A549 (cell line): Measurements from ENCODE around the gene ACO2. TPM values are rescaled to one million over a fixed set of nuclear protein-coding genes. Genes with fewer than 3 reads are reported as not detected.

Experiments used
- ATAC-seq, 2 experiments: fragments of 200-7000 bp in 1 of 2; fragments of >200 bp in 1 of 2; cut with Nextera tagmentation in 1 of 2; cut with Tn5 transposase in 1 of 2; 3 replicates each; pipeline versions ENCODE4 v1.8.0 to v1.9.1; 2018 to 2020; ENCODE audit warnings: mild to moderate bottlenecking in 1 of 2, moderate library complexity in 1 of 2
- CTCF ChIA-PET: fragments of 300-600 bp; sonication (Branson Sonifier 250); formaldehyde crosslinking; extraction: SDS; loops from one replicate; lab custom pipeline; 2021; ENCODE audit warnings: antibody characterized with exemption, inconsistent platforms; lab: Yijun Ruan, JAX
- POLR2A ChIA-PET: fragments of 350-600 bp; formaldehyde crosslinking; extraction: SDS; loops from one replicate; lab custom pipeline; 2021; ENCODE audit warnings: antibody characterized with exemption, inconsistent platforms; lab: Yijun Ruan, JAX
- DNase-seq, 2 experiments: peaks; one replicate each; pipeline versions ENCODE4 v3.0.0 to v3.0.0-alpha.2; 2011 to 2016; ENCODE audit warnings: low read depth in 1 of 2, low spot score in 1 of 2
- FAIRE-seq: peaks from 2 replicates; lab custom pipeline; 2011; peaks lifted over from hg19 to GRCh38; lab: Jason Lieb, UNC
- H3K27ac ChIP-seq, 2 experiments: fragments of >200 bp; sonication (Bioruptor Twin); formaldehyde crosslinking; 3 replicates each; pipeline ENCODE4 v1.5.1; 2016 to 2017
- H3K4me1 ChIP-seq: fragments of >200 bp; sonication (Bioruptor Twin); formaldehyde crosslinking; 3 replicates; pipeline ENCODE4 v1.6.1; 2016
- H3K4me2 ChIP-seq: fragments of >200 bp; sonication (Bioruptor Twin); formaldehyde crosslinking; 3 replicates; pipeline ENCODE4 v1.6.1; 2016
- H3K4me3 ChIP-seq: fragments of >200 bp; sonication (Bioruptor Twin); formaldehyde crosslinking; 3 replicates; pipeline ENCODE4 v1.5.1; 2016
- H3K9me3 ChIP-seq: fragments of >200 bp; sonication (Bioruptor Twin); formaldehyde crosslinking; 3 replicates; pipeline ENCODE4 v1.6.1; 2016
- EP300 ChIP-seq, 2 experiments: fragments of >200 bp; sonication (Bioruptor Twin); formaldehyde crosslinking; IDR thresholded peaks; 2 replicates in 1 of 2; 3 replicates in 1 of 2; pipeline ENCODE4 v1.6.1; 2016 to 2017
- HOXB13 ChIP-seq: fragments of 250-450 bp; sonication (Bioruptor Pico); IDR thresholded peaks from 2 replicates; pipeline ENCODE4 v1.5.0; 2020; ENCODE audit warnings: low read depth, mild to moderate bottlenecking, moderate library complexity
- JUN ChIP-seq, 2 experiments: fragments of >200 bp; sonication (Bioruptor Twin); formaldehyde crosslinking; IDR thresholded peaks; 2 replicates in 1 of 2; 3 replicates in 1 of 2; pipeline ENCODE4 v1.6.1; 2016 to 2017
- KDM1A ChIP-seq: fragments of 200-600 bp; sonication (generic); IDR thresholded peaks from 2 replicates; pipeline ENCODE4 v1.6.1; 2016; ENCODE audit warnings: low read depth, mild to moderate bottlenecking
- KDM5A ChIP-seq: fragments of 200-600 bp; sonication (generic); IDR thresholded peaks from 2 replicates; pipeline ENCODE4 v1.6.1; 2016; ENCODE audit warnings: antibody characterized with exemption, mild to moderate bottlenecking
- POLR2AphosphoS2 ChIP-seq: conservative IDR thresholded peaks from 2 replicates; pipeline ENCODE4 v1.6.1; 2012; ENCODE audit warnings: low read length, improper control_type of control experiment, inconsistent platforms
- RAD21 ChIP-seq, 2 experiments: fragments of >200 bp in 1 of 2; sonication (Bioruptor Twin) in 1 of 2; formaldehyde crosslinking in 1 of 2; IDR thresholded peaks in 1 of 2; conservative IDR thresholded peaks in 1 of 2; 2 replicates in 1 of 2; 3 replicates in 1 of 2; pipeline ENCODE4 v1.6.1; 2012 to 2018; ENCODE audit warnings: inconsistent platforms in 1 of 2
- RCOR1 ChIP-seq: fragments of 150-350 bp; IDR thresholded peaks from 2 replicates; pipeline ENCODE4 v1.6.1; 2014; ENCODE audit warnings: antibody characterized with exemption, low read length, low read depth
- SMC3 ChIP-seq: fragments of >200 bp; sonication (Bioruptor Twin); formaldehyde crosslinking; IDR thresholded peaks from 3 replicates; pipeline ENCODE4 v1.6.1; 2018; ENCODE audit warnings: inconsistent platforms
- WGBS: methylation state at CpG from one replicate; pipeline ENCODE4 v1.1.6; 2017; ENCODE audit errors: missing lambda C conversion rate; 5-methylcytosine and 5-hydroxymethylcytosine counted together
- polyA plus RNA-seq, 4 experiments: library from polyadenylated mRNA; depleted of rRNA in 3 of 4; stranded (reverse); fragments of >200 nt; fragmentation: RNase III in 1 of 4; extraction: RNeasy Plus Mini Kit Qiagen cat#74134 plus additional on column Dnase treatment in 1 of 4; gene quantifications; 2 replicates in 3 of 4; 3 replicates in 1 of 4; pipeline ENCODE4 v1.2.3, GENCODE V29; 2011 to 2017
- TF ChIP-seq, protein P1 (sequence below): fragments of 450-650 bp; IDR thresholded peaks from 2 replicates; pipeline ENCODE4 v1.6.1; 2014; ENCODE audit warnings: antibody characterized with exemption
- TF ChIP-seq, protein P2 (sequence below): fragments of >200 bp; sonication (Bioruptor Twin); formaldehyde crosslinking; IDR thresholded peaks from 3 replicates; pipeline ENCODE4 v1.5.1; 2016
- TF ChIP-seq, protein P3 (sequence below): IDR thresholded peaks from 2 replicates; pipeline ENCODE4 v1.6.1; 2012; ENCODE audit warnings: low read depth, borderline replicate concordance
- TF ChIP-seq, protein P4 (sequence below): IDR thresholded peaks from 2 replicates; pipeline ENCODE4 v1.6.1; 2012

ACO2 gene
- polyA plus RNA-seq, 2 of the 4 experiments (the other 2 are of a cell fraction), result 30.7 to 43.7 TPM

DNA sequence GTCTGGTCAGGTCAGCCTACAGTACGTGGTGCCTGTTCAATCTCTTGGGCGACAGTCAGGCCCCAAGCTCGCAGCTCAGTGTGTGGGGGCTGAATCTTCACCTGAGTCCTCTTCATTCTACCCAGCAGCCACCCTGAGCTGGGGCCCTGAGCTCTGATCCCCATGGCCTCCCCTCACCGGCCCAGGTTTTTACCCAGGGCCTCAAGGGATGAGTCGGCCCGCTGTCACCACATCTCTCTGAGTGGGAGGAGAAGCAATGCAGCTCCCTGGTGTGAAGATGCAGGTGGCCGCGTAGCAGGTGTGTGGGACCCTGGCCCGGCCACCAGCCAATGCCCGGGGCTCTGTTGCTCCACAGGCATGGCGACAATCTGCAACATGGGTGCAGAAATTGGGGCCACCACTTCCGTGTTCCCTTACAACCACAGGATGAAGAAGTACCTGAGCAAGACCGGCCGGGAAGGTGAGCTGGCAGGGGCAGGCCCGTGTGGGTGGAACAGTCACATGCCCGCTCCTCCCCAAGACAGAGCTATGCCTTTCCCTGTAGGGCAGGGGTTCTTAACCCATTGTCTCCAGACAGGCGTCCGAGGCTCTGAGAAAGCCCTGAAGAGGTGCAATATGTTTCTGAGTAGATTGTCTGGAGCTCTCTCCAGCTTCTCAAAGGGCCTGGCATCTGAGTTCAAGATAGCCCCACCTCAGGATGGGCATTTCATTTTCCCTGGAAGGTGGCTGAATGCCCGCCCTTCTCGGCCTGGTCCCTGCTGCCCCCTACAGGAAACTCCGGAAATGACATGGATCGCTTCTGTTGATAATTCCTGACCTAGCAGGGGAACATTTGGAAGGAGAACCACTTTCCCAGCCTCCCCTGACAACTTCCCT lies 48.5 kb downstream of the ACO2 start:
- no peak for FAIRE-seq
- DNase-seq, result peak; percentile 48 to 63
- ChIA-PET CTCF (interaction anchor here (0.6 to 9.5 kb wide), 54 partner anchors 8 to 607 kb away, joined by 3 to 196 read pairs (median 5); partner anchors contain the start of genes ACO2, PHF5A, TEF and TOB2), POLR2A (interaction anchor here (0.8 kb wide), 1 partner anchor 115 kb away, joined by 4 read pairs; no protein-coding TSS in a partner anchor)
- Histone ChIP-seq H3K4me2 (no peak overlapping the region), H3K27ac (no peak overlapping the region; a peak in 1 of 6 replicates), H3K4me1 (peaks cover 11% of the 10 kb centered on the region), H3K4me3 (no peak overlapping the region), H3K9me3 (no peaks in the 10 kb centered on the region)
- peak; percentile 43 to 68 for ATAC-seq
- 35% methylated on average over 15 of the region's 22 CpGs for WGBS
- TF ChIP-seq EP300 (IDR thresholded peaks at IDR 0.05) (no peak), SMC3 (peak; percentile 56), JUN (IDR thresholded peaks at IDR 0.05) (no peak), RAD21 (conservative IDR thresholded peaks at IDR 0.05 in 1 of 2, IDR thresholded peaks at IDR 0.05 in 1 of 2) (peak; percentile 81 to 91), POLR2AphosphoS2 (no peak)
- TF ChIP-seq, protein P1, sequence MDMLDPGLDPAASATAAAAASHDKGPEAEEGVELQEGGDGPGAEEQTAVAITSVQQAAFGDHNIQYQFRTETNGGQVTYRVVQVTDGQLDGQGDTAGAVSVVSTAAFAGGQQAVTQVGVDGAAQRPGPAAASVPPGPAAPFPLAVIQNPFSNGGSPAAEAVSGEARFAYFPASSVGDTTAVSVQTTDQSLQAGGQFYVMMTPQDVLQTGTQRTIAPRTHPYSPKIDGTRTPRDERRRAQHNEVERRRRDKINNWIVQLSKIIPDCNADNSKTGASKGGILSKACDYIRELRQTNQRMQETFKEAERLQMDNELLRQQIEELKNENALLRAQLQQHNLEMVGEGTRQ, result no peak
- TF ChIP-seq, protein P2, sequence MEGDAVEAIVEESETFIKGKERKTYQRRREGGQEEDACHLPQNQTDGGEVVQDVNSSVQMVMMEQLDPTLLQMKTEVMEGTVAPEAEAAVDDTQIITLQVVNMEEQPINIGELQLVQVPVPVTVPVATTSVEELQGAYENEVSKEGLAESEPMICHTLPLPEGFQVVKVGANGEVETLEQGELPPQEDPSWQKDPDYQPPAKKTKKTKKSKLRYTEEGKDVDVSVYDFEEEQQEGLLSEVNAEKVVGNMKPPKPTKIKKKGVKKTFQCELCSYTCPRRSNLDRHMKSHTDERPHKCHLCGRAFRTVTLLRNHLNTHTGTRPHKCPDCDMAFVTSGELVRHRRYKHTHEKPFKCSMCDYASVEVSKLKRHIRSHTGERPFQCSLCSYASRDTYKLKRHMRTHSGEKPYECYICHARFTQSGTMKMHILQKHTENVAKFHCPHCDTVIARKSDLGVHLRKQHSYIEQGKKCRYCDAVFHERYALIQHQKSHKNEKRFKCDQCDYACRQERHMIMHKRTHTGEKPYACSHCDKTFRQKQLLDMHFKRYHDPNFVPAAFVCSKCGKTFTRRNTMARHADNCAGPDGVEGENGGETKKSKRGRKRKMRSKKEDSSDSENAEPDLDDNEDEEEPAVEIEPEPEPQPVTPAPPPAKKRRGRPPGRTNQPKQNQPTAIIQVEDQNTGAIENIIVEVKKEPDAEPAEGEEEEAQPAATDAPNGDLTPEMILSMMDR, result peak; percentile 70

DNA sequence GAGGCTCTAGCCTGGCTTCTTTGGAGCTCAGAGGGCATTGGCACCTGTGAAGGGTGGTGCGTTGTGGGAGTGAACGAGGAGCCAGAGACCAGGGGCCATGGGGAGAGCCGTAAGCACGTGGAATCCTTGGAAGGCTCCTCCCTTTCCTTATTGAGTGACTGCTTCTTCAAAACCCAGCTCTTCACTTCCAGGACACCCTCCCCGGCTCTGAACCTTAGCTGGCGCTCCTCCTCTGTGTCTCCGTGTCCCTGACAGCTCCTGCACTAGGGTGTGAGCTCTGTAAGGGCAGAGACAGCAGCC lies 49.1 kb downstream of the ACO2 start:
- Histone ChIP-seq H3K4me1 (peaks cover 5% of the 10 kb centered on the region), H3K27ac (no peak overlapping the region), H3K4me2 (no peak overlapping the region), H3K9me3 (no peaks in the 10 kb centered on the region), H3K4me3 (no peak overlapping the region)
- POLR2A ChIA-PET, result interaction anchor here (0.8 kb wide), 1 partner anchor 115 kb away, joined by 4 read pairs; no protein-coding TSS in a partner anchor
- CTCF ChIA-PET, result interaction anchor here (0.7 to 9.5 kb wide), 48 partner anchors 9 to 607 kb away, joined by 3 to 196 read pairs (median 5); partner anchors contain the start of genes ACO2, PHF5A, TEF and TOB2
- WGBS, result 27% methylated on average over 5 of the region's 7 CpGs
- FAIRE-seq (no peak), ATAC-seq (no peak), DNase-seq (no peak)
- TF ChIP-seq, protein P3, sequence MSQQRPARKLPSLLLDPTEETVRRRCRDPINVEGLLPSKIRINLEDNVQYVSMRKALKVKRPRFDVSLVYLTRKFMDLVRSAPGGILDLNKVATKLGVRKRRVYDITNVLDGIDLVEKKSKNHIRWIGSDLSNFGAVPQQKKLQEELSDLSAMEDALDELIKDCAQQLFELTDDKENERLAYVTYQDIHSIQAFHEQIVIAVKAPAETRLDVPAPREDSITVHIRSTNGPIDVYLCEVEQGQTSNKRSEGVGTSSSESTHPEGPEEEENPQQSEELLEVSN, result no peak
- TF ChIP-seq KDM5A (no peak), HOXB13 (CRISPR knock-in tag) (no peak), RAD21 (conservative IDR thresholded peaks at IDR 0.05 in 1 of 2, IDR thresholded peaks at IDR 0.05 in 1 of 2) (peak in 1 of 2 experiments; percentile 4; a peak in 1 of 5 replicates)
- TF ChIP-seq, protein P2, result no peak; the same call in 2 of the 3 replicates
- TF ChIP-seq, protein P4, sequence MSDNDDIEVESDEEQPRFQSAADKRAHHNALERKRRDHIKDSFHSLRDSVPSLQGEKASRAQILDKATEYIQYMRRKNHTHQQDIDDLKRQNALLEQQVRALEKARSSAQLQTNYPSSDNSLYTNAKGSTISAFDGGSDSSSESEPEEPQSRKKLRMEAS, result no peak

DNA sequence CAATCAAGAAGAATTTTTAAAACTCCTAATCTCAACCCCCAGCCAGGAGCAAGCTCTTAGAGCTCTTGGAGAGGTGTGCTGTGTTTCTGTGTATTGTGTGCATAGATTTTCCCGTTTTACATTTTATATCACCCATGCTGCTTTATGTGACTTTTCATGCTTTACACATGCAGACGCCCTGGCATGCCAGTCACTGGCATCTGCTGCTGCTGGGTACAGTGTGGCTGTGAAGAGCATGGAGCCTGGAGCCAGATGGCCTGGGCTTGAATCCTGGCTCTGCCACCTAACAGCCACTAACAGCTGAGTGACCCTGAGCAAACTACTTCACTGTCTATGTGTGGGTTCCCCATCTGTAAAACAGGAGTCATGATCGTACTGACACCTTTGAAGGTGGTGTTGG lies 52.2 kb downstream of the ACO2 start:
- POLR2A ChIA-PET, result no interaction called here

More for the DNA sequence above, 52.2 kb downstream of the ACO2 start:
- WGBS, result 87% methylated on average over 3 of the region's 3 CpGs
- H3K27ac ChIP-seq, result no peak overlapping the region
- H3K9me3 ChIP-seq, result no peaks in the 10 kb centered on the region
- TF ChIP-seq, protein P2, result no peak
- no peak for TF ChIP-seq RCOR1
- TF ChIP-seq, protein P4, result no peak
- TF ChIP-seq KDM1A, result no peak
- H3K4me1 ChIP-seq, result no peaks in the 10 kb centered on the region
- CTCF ChIA-PET, result interaction anchor here (9.5 kb wide), 1 partner anchor 117 kb away, joined by 196 read pairs; no protein-coding TSS in a partner anchor
- H3K4me3 ChIP-seq, result no peak overlapping the region
- no peak for DNase-seq
- no peak for FAIRE-seq
- no peak for ATAC-seq
- no peak overlapping the region for H3K4me2 ChIP-seq
